HG03025 (cell line): ENCODE measurements around the gene DLGAP1.

Experiments
- ATAC-seq: cut with Tn5 transposase; IDR thresholded peaks from one replicate; pipeline ENCODE4 v1.9.1; 2021; ENCODE audit warnings: mild to moderate bottlenecking, moderate library complexity; ENCODE audit not compliant: unreplicated experiment, low FRiP score

DLGAP1 gene

DNA sequence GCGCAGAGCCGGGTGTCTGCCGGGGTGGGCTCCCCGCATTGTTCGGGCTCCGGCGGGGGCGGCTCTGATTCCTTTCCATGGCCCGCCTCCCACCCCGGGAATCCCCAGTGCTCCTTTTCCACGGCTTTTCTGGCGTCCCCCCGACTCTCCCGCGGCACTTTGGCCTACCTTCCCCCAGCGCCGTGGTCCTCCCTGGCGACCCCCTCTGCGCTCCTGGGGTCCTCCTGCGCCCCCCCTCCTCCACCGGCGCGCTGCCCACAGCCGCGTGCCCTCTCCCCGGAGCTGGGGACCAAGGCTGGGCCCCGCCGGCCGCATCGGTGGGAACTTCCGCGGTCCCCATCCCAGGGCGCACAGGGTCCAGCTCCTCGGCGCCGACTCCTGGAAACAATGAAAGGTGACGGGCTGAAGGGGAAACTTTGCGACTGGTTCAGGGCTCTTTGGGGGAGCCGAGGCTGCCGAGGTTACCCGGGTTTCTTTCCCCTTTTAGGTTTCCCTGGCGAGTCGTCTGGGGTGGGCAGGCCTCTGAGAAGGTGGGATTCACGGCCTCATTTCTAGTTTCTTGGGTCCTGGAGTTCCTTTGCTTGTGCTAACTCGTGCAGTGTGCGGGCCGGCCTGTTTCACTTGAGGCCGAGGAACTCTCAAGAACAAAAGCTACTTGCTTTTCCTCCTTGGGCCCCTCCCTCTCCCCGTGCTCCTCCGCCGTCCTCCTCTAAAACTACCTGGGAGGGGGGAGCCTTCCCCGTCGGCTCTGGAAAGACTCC, 1002.9 kb downstream of the DLGAP1 start:
- ATAC-seq = no peak

GRCh38 chr18:3451183-3451988, 1003.7 kb downstream of the DLGAP1 start:
- no peak for ATAC-seq

DNA sequence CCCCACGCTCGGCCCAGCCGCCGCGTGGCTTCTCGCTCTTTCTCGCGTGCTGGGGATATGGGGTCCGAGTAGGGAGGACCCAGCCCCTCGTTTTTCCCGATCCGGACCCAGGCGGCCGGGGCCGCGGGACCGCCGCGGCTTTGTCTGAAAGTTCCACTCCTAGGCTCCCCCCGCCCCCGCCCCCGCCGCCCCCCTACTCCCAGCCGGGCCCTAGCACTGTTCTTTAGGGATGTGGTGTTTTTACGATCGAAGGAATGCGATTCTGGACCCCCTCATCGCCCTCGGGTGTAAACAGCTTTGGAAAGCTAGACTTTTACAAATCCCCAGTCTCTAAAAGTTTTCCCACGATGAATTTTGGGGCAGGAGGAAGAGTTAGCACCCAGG, 1004.3 kb downstream of the DLGAP1 start:
- ATAC-seq = no peak

DNA sequence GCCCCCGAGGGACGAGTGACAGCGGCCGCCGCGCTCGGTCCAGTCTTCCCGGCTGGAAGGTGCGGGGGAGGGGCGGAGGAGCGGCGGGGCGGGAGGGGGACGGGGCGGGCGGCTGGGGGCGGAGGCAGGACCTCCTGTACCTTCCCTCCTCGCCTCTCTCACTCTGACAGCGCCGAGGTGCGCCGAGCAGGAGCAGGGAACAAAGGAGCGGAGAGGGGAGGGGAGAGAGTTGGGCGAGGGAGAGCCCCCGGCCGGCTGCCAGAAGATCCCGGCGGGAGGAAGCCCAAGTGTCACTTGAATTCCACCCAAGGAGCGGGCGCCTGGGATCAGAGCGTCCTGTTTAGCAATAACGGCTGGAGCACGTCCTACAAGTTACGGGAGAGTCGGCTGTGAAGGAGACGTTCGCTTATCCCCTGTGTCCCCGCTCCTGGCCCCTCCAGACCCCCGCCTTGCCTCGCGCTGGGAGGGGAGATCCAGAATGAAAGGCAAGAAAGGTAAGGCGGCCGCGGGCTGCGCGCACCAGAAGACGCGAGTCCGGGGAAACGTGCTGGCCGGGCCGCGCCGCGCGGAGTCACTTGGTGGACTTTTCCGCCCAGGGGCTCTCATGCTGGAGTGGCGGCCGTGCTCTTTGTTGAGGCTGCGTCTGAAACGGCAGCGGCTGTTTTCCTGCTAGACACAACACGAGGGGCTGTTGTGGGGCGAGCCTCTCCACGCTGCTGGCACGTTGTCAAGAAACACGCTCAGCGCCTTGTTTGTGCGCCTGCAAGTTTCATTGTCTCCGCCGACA, 1004.9 kb downstream of the DLGAP1 start, which contains the start of gene TGIF1:
Gene TGIF1, plus strand, starts transcription at position 161 of the 787 bp plus-strand sequence. Its CDS starts 318 bp downstream, at position 479.
- no peak for ATAC-seq

- ATAC-seq = no peak
These were observed 1005.5 kb downstream of the DLGAP1 start for GRCh38 chr18:3449512-3450011.

- ATAC-seq = no peak
These were observed 1006.1 kb downstream of the DLGAP1 start for GRCh38 chr18:3448838-3449511.

DNA sequence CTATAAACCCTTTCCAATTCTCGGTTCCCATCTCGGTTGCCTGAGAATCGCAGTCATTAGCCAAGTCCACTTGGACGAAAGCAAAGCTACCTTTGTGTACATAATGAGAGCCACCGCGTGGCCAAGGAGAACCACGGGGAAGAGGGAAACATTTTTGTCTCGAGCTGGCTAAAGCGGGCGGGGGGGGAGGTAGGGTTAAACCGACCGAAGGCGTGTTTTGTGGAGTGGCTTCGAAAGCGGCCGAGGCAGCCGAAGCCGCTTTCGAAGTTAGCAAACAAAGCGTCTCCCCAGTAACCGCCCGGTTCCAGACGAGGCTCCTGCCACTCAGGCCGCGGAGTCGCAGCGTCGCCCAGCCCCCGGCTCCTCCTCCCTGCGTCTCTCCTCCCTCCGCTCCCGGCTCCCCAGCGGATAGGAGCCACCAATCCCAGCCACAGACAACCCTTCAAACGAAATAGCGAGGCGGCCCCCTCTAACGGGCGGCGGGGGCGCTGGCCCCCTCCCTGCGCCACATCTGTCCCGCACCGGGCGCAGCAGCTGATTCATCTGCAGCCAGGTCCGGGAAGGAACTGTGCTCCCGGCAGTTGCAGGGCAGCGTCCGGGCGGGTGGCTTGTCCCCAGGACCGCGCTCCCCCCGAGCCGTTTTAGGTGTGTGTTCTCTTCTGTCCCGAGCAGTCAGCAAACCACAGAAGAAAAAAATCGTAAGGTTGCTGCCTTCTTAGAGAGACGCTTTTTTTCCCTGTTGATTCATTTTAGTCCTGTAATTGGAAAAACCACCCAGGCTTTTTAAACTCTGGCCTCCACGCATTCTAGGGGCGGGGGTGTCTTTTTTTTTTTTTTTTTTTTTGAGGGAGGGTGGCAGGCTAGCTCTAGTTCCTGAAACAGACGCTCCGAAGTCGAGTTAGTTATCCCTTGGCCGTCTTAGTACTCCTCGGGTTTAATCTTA, 1006.9 kb downstream of the DLGAP1 start:
- peak; percentile 72 for ATAC-seq

GRCh38 chr18:3447068-3447894, 1007.8 kb downstream of the DLGAP1 start:
- no peak for ATAC-seq
